WTC11 (cell line): ENCODE data around the gene ZNF592. TPM values are rescaled to one million over a fixed set of nuclear protein-coding genes. Genes with fewer than 3 reads are reported as not detected.

Source experiments
- ATAC-seq: fragments of 200-7000 bp; cut with Tn5 transposase; 2 replicates; pipeline ENCODE4 v1.10.0; 2021; ENCODE audit warnings: mild to moderate bottlenecking, moderate library complexity
- CTCF ChIA-PET: fragments of 300-600 bp; sonication (Branson Sonifier 250); formaldehyde crosslinking; loops from one replicate; lab custom pipeline; 2021; ENCODE audit warnings: antibody characterized with exemption; lab: Charles Lee
- POLR2A ChIA-PET: fragments of 350-600 bp; sonication (Branson Sonifier 250); formaldehyde crosslinking; loops from one replicate; lab custom pipeline; 2021; ENCODE audit warnings: antibody characterized with exemption; lab: Charles Lee
- DNase-seq: peaks from one replicate; pipeline ENCODE4 v3.0.0; 2021; ENCODE audit warnings: low spot score
- H3K27ac Mint-ChIP-seq: 2 replicates; pipeline ENCODE4 v1.8.0; 2021; ENCODE audit warnings: mixed read lengths
- H3K27me3 Mint-ChIP-seq: 2 replicates; pipeline ENCODE4 v1.8.0; 2021; ENCODE audit warnings: low read depth, mild to moderate bottlenecking, moderate library complexity, mixed read lengths
- H3K36me3 Mint-ChIP-seq: 2 replicates; pipeline ENCODE4 v1.8.0; 2021; ENCODE audit warnings: mixed read lengths
- H3K4me1 Mint-ChIP-seq: 2 replicates; pipeline ENCODE4 v1.8.0; 2022; ENCODE audit warnings: mixed read lengths
- H3K4me3 Mint-ChIP-seq: 2 replicates; pipeline ENCODE4 v1.8.0; 2021; ENCODE audit warnings: mild to moderate bottlenecking, moderate library complexity, mixed read lengths
- H3K9me3 Mint-ChIP-seq: 2 replicates; pipeline ENCODE4 v1.8.0; 2021; ENCODE audit warnings: mixed read lengths
- AFF4 ChIP-seq: sonication (generic); formaldehyde crosslinking; IDR thresholded peaks from 2 replicates; pipeline ENCODE4 v1.8.1; 2023; ENCODE audit warnings: mild to moderate bottlenecking, missing genetic modification reagents, borderline replicate concordance
- CBFB ChIP-seq: sonication (generic); formaldehyde crosslinking; IDR thresholded peaks from 2 replicates; pipeline ENCODE4 v1.8.1; 2022; ENCODE audit warnings: mild to moderate bottlenecking, low read depth, missing genetic modification reagents
- CREB1 ChIP-seq: sonication (generic); formaldehyde crosslinking; IDR thresholded peaks from 2 replicates; pipeline ENCODE4 v1.8.0; 2023; ENCODE audit warnings: mild to moderate bottlenecking, missing genetic modification reagents
- CREM ChIP-seq: sonication (generic); formaldehyde crosslinking; IDR thresholded peaks from 2 replicates; pipeline ENCODE4 v1.8.1; 2022; ENCODE audit warnings: mild to moderate bottlenecking, missing genetic modification reagents, moderate library complexity
- ESRRA ChIP-seq: sonication (generic); formaldehyde crosslinking; IDR thresholded peaks from 2 replicates; pipeline ENCODE4 v1.8.1; 2022; ENCODE audit warnings: mild to moderate bottlenecking, missing genetic modification reagents, borderline replicate concordance
- FOXK1 ChIP-seq: sonication (generic); formaldehyde crosslinking; IDR thresholded peaks from 2 replicates; pipeline ENCODE4 v1.8.0; 2022; ENCODE audit warnings: mild to moderate bottlenecking, moderate library complexity, missing genetic modification reagents
- IRF2 ChIP-seq: sonication (generic); formaldehyde crosslinking; IDR thresholded peaks from 2 replicates; pipeline ENCODE4 v1.8.0; 2022; ENCODE audit warnings: low read depth, missing genetic modification reagents, borderline replicate concordance
- KAT7 ChIP-seq: sonication (generic); formaldehyde crosslinking; IDR thresholded peaks from 2 replicates; pipeline ENCODE4 v1.8.1; 2023; ENCODE audit warnings: missing genetic modification reagents, mild to moderate bottlenecking, borderline replicate concordance
- PRRX2 ChIP-seq: fragments of 250-450 bp; sonication (Bioruptor Pico); IDR thresholded peaks from 2 replicates; pipeline ENCODE4 v1.8.0; 2021; ENCODE audit warnings: mild to moderate bottlenecking
- USF1 ChIP-seq: sonication (generic); formaldehyde crosslinking; IDR thresholded peaks from 2 replicates; pipeline ENCODE4 v1.8.0; 2022; ENCODE audit warnings: mild to moderate bottlenecking, missing genetic modification reagents
- USF2 ChIP-seq: sonication (generic); formaldehyde crosslinking; IDR thresholded peaks from 2 replicates; pipeline ENCODE4 v1.8.1; 2023; ENCODE audit warnings: mild to moderate bottlenecking, missing genetic modification reagents, moderate library complexity
- ZNF281 ChIP-seq: sonication (generic); formaldehyde crosslinking; IDR thresholded peaks from 2 replicates; pipeline ENCODE4 v1.8.0; 2023; ENCODE audit warnings: mild to moderate bottlenecking, missing genetic modification reagents
- ZNF396 ChIP-seq: fragments of 250-450 bp; sonication (Bioruptor Pico); IDR thresholded peaks from 2 replicates; pipeline ENCODE4 v1.8.0; 2021; ENCODE audit warnings: mild to moderate bottlenecking, moderate library complexity, borderline replicate concordance
- ZNF425 ChIP-seq: fragments of 250-450 bp; sonication (Bioruptor Pico); conservative IDR thresholded peaks from 2 replicates; pipeline ENCODE4 v1.9.0; 2021; ENCODE audit warnings: mild to moderate bottlenecking
- ZNF671 ChIP-seq: fragments of 250-450 bp; sonication (Bioruptor Pico); IDR thresholded peaks from 2 replicates; pipeline ENCODE4 v1.8.0; 2021; ENCODE audit warnings: mild to moderate bottlenecking
- total RNA-seq: library from RNA; stranded (reverse); gene quantifications from 3 replicates; pipeline ENCODE4 v1.2.3, GENCODE V29; 2021

ZNF592 gene
- total RNA-seq, 1 experiment from 2014 or later, result 28.0 TPM

GRCh38 chr15:84791763-84792162 lies 43.4 kb downstream of the ZNF592 start (continued):
- TF ChIP-seq PRRX2 (CRISPR knock-in tag), result no peak
- TF ChIP-seq CBFB, result no peak
- TF ChIP-seq CREM (CRISPR knock-in tag), result no peak

- peaks cover 6% of the 10 kb centered on the region; the same call in 1 of the 2 replicates for H3K4me1 Mint-ChIP-seq
- POLR2A ChIA-PET, result no interaction called here
- H3K27me3 Mint-ChIP-seq, result no peaks in the 10 kb centered on the region
- CTCF ChIA-PET, result no interaction called here
- ATAC-seq (no peak), DNase-seq (no peak)
- no peak overlapping the region for H3K4me3 Mint-ChIP-seq
- no peaks in the 10 kb centered on the region for H3K9me3 Mint-ChIP-seq
- no peak overlapping the region for H3K27ac Mint-ChIP-seq
- TF ChIP-seq FOXK1 (CRISPR knock-in tag), result no peak
- H3K36me3 Mint-ChIP-seq, result peaks cover 20% of the 10 kb centered on the region
Measured at GRCh38 chr15:84793431-84794161, 45.2 kb downstream of the ZNF592 start.

- H3K27ac Mint-ChIP-seq, result no peak overlapping the region
- no peak overlapping the region for H3K4me3 Mint-ChIP-seq
- ChIA-PET POLR2A (no interaction called here), CTCF (no interaction called here)
- peaks cover 6% of the 10 kb centered on the region; the same call in 1 of the 2 replicates for H3K4me1 Mint-ChIP-seq
- DNase-seq (no peak), ATAC-seq (no peak)
- H3K9me3 Mint-ChIP-seq, result no peaks in the 10 kb centered on the region
- TF ChIP-seq CREB1 (CRISPR knock-in tag) (no peak), KAT7 (CRISPR knock-in tag) (no peak), ZNF396 (no peak), IRF2 (CRISPR knock-in tag) (no peak), ESRRA (CRISPR knock-in tag) (no peak), ZNF671 (CRISPR knock-in tag) (no peak), USF1 (CRISPR knock-in tag) (no peak), ZNF281 (CRISPR knock-in tag) (no peak), USF2 (no peak), ZNF425 (CRISPR knock-in tag) (no peak), AFF4 (CRISPR knock-in tag) (no peak)
- TF ChIP-seq, all 79 proteins: peak for 0
- no peaks in the 10 kb centered on the region for H3K27me3 Mint-ChIP-seq
- H3K36me3 Mint-ChIP-seq, result peaks cover 21% of the 10 kb centered on the region
Measured at GRCh38 chr15:84794162-84794547, 45.8 kb downstream of the ZNF592 start.
